Metanephros (tissue), 2 donors: ENCODE results near the gene JAGN1. TPM values are rescaled to one million over a fixed set of nuclear protein-coding genes. Genes with fewer than 3 reads are reported as not detected.

ENCODE experiments used
- small RNA-seq: library from RNA; depleted of rRNA; stranded (forward); fragments of <200 nt; gene quantifications from one replicate; pipeline ENCODE3, GENCODE V24; 2014; ENCODE audit warnings: low replicate concordance
- total RNA-seq: library from RNA; depleted of rRNA; stranded (reverse); fragments of >200 nt; gene quantifications from one replicate; pipeline ENCODE4 v1.2.3, GENCODE V29; 2014

Gene JAGN1
- 24.0 TPM for total RNA-seq

DNA sequence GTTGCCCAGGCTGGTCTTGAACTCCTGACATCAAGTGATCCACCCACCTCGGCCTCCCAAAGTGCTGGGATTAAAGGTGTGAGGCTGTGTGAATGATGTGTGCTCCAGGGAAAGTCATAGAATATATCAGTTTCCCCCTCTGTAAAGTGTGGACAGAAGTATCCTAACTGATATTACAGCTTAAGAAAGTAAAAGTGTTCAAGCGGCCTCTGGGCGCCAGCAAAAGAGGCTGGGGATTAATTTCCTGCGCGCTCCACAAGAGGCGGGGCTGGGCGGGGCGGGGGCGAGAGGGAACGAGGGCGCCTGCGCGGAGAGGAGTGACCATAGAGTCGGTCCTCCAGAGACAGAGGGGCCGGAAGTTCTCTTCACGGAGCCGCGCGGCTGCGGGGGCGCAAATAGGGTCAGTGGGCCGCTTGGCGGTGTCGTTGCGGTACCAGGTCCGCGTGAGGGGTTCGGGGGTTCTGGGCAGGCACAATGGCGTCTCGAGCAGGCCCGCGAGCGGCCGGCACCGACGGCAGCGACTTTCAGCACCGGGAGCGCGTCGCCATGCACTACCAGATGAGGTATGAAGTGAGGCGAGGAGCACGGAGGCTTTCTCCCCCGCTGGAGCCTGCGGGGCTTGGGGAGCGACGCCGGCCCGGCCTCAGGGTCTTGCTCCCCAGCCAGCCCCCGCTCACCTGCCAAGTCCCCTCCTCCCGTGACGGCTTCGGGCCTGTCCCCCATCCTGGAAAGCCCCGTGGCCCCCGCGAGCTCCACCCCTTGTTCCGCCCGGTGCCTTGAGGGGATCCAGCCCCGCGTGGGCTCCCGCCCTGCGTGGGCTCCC lies at the start of gene JAGN1:
Gene JAGN1, plus strand, starts transcription at position 362 of the 823 bp plus-strand sequence. Its CDS starts 113 bp downstream, at position 475.

DNA sequence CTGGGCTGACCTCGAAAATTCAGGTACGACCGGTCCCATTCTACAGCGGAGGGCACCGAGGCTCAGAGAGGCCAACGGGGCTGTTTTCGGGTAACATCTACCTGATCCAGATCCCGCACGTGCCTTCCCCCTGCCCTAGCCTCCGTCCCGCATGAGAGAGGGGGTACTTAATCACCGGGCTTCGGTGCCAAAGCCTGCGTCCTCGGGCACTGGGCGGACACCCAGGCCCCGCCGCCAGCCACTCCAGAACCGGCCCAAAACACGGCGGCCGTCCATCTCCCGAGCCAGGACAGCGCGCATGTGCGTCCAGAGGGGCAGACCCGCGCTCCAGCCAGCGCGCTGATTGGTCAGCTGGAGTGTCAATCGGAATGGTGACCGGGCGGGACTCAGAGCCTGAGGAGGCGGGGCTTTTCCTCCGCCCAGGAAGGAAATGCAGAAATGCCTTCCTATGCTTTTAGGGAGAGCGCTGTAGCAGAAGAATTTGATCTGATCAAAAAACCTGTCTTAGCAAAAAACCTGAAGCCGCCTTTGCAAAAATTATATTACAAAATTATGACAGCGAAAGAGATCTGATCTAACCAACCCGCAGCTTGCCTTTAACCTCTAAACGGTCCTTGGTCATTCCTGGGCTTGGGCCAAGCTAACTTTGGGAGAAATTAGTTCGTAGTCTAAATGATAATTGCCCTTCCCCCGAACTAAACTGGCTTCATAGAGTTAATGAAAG lies 46.5 kb upstream of the JAGN1 start, which contains the start of gene RPUSD3:
Gene RPUSD3, minus strand, starts transcription at position 294 of the 724 bp plus-strand sequence. Its CDS starts 18 bp downstream, at position 276.

GRCh38 chr3:9879830-9880549 lies 10.4 kb upstream of the JAGN1 start, which contains the start of gene CIDEC:
Gene CIDEC, minus strand, starts transcription at chr3:9880253. Its CDS starts 1,767 bp downstream, at chr3:9878486.

DNA sequence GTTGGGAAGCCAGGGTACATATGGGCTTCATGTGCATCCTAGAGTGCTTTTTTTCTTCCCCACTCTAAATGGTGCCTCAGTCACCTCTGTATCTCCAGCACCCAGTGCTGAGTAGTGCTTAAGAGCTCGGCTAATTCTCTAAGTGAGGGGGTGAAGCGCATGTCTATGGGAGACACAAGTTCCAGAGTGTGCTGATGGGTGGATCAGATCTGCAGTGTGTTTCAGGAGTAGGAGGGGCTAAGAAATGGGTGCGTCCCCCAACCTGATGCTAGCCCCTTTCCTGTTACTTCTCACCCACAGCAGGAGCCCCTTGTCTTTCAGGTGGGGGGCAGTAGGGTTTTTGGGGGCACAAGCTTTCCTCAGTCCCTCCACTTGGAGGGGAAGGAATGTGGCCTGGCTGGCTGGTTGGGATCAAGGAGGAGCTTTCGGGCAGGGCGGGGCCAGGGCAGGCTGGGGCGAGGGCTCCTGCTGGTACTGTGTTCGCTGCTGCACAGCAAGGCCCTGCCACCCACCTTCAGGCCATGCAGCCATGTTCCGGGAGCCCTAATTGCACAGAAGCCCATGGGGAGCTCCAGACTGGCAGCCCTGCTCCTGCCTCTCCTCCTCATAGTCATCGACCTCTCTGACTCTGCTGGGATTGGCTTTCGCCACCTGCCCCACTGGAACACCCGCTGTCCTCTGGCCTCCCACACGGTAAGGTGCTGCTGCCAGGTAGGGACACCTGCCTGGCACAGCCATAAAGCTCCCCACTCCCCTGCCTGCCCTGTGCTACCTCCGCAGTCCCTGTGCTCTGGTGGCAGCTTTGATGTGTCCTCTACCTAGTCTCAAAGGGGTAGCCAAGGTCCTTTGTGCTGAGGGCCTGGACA lies 12.2 kb downstream of the JAGN1 start, which contains the start of gene IL17RE:
Gene IL17RE, plus strand, starts transcription at position 477 of the 866 bp plus-strand sequence. Its CDS starts 85 bp downstream, at position 562.

GRCh38 chr3:9916734-9917680 lies 26.6 kb downstream of the JAGN1 start, which contains the start of gene IL17RC:
Gene IL17RC, plus strand, starts transcription at chr3:9917098. Its CDS starts 218 bp downstream, at chr3:9917316.

GRCh38 chr3:9933561-9934234 lies 43.3 kb downstream of the JAGN1 start, which contains the start of gene CRELD1:
Gene CRELD1, plus strand, starts transcription at chr3:9933834. Its CDS starts 605 bp downstream, at chr3:9934439.

Small RNAs within 50 kb of the gene (small RNA-seq; reads per million reads assigned to genes)
- gene RNU6-882P: not detected

Other genes starting within 250 kb of the JAGN1 start
- gene MTMR14, start 241.1 kb upstream of the JAGN1 start, total RNA-seq: 29.8 TPM
- gene CPNE9, start 186.8 kb upstream of the JAGN1 start, total RNA-seq: 0.23 TPM
- gene BRPF1, start 158.9 kb upstream of the JAGN1 start, total RNA-seq: 17.2 TPM
- 33.7 TPM for gene OGG1, start 140.7 kb upstream of the JAGN1 start, total RNA-seq
- 29.7 TPM for gene CAMK1, start 120.7 kb upstream of the JAGN1 start, total RNA-seq
- 40.0 TPM for gene TADA3, start 98.1 kb upstream of the JAGN1 start, total RNA-seq
- 103 TPM for gene ARPC4, start 97.5 kb upstream of the JAGN1 start, total RNA-seq
- 70.1 TPM for gene TTLL3, start 80.3 kb upstream of the JAGN1 start, total RNA-seq
- gene RPUSD3, start 46.6 kb upstream of the JAGN1 start, total RNA-seq: 24.3 TPM
- gene CIDEC, start 10.4 kb upstream of the JAGN1 start, total RNA-seq: 0.18 TPM
- gene IL17RE, start 12.2 kb downstream of the JAGN1 start, total RNA-seq: 4.0 TPM
- 46.5 TPM for gene IL17RC, start 26.5 kb downstream of the JAGN1 start, total RNA-seq
- 43.0 TPM for gene CRELD1, start 43.2 kb downstream of the JAGN1 start, total RNA-seq
- 3.3 TPM for gene PRRT3, start 61.8 kb downstream of the JAGN1 start, total RNA-seq
- 40.9 TPM for gene EMC3, start 96.2 kb downstream of the JAGN1 start, total RNA-seq
- 14.9 TPM for gene FANCD2, start 135.8 kb downstream of the JAGN1 start, total RNA-seq
- gene FANCD2OS, start 217.6 kb downstream of the JAGN1 start, total RNA-seq: not detected
- 123 TPM for gene BRK1, start 225.1 kb downstream of the JAGN1 start, total RNA-seq